Endothelial cell of umbilical vein (primary cell): ENCODE results near the gene OR5A2. TPM values are rescaled to one million over a fixed set of nuclear protein-coding genes. Genes with fewer than 3 reads are reported as not detected.

Experiments used
- BruUV-seq: library from RNA; stranded (reverse); fragments of 400-500 nt; replicated peaks from 2 replicates; lab custom pipeline; 2021; lab: Mats Ljungman, UMichigan
- CTCF ChIA-PET: fragments of 300-600, 350-600 bp; sonication (Branson Sonifier 250); formaldehyde crosslinking; loops from one replicate; lab custom pipeline; 2021; ENCODE audit warnings: antibody characterized with exemption, inconsistent platforms; lab: Charles Lee
- POLR2A ChIA-PET: fragments of 300-600, 350-600 bp; sonication (Branson Sonifier 250); formaldehyde crosslinking; loops from one replicate; lab custom pipeline; 2021; ENCODE audit warnings: antibody characterized with exemption, inconsistent platforms; lab: Charles Lee
- DNase-seq: peaks from one replicate; pipeline ENCODE4 v3.0.0-alpha.2; 2011; ENCODE audit warnings: low read depth, low spot score
- FAIRE-seq: peaks from 2 replicates; lab custom pipeline; 2011; peaks lifted over from hg19 to GRCh38; lab: Jason Lieb, UNC
- H2AFZ ChIP-seq: 2 replicates; pipeline ENCODE4 v1.6.0; 2012; ENCODE audit warnings: low read depth, low read length, control low read depth, inconsistent platforms
- H3K27ac ChIP-seq: 2 replicates; pipeline ENCODE4 v1.5.1; 2011; ENCODE audit warnings: low read depth, mild to moderate bottlenecking, control low read depth, low read length, moderate library complexity; ENCODE audit not compliant: insufficient read depth
- H3K27me3 ChIP-seq, 2 experiments: 2 replicates each; pipeline versions ENCODE4 v1.6.0 to v1.6.1; 2011; ENCODE audit warnings: low read length in 2 of 2, mixed read lengths in 1 of 2; ENCODE audit not compliant: control insufficient read depth in 2 of 2, insufficient read depth in 2 of 2
- H3K36me3 ChIP-seq, 2 experiments: 2 replicates in 1 of 2; 3 replicates in 1 of 2; pipeline ENCODE4 v1.5.1; 2011; ENCODE audit warnings: low read length in 2 of 2, mild to moderate bottlenecking in 1 of 2, moderate library complexity in 1 of 2; ENCODE audit not compliant: control insufficient read depth in 2 of 2, insufficient read depth in 2 of 2; ENCODE audit errors: extremely low read depth in 1 of 2
- H3K4me1 ChIP-seq: 3 replicates; pipeline ENCODE4 v1.5.1; 2011; ENCODE audit warnings: mild to moderate bottlenecking, low read length; ENCODE audit not compliant: control insufficient read depth, insufficient read depth; ENCODE audit errors: extremely low read depth
- H3K4me2 ChIP-seq: 2 replicates; pipeline ENCODE4 v1.6.1; 2011; ENCODE audit warnings: low read length, control low read depth, mixed read lengths; ENCODE audit not compliant: insufficient read depth
- H3K4me3 ChIP-seq, 3 experiments: fragments of 200-600 bp in 1 of 3; sonication (generic), shearing (Covaris generic) in 1 of 3; replicated peaks in 1 of 3; 2 replicates each; pipeline ENCODE4 v1.5.1; 2011 to 2016; ENCODE audit warnings: control low read depth in 3 of 3, low read length in 3 of 3, mild to moderate bottlenecking in 2 of 3, inconsistent platforms in 1 of 3, low read depth in 1 of 3, moderate library complexity in 1 of 3; ENCODE audit not compliant: insufficient read depth in 1 of 3
- H3K79me2 ChIP-seq: 2 replicates; pipeline ENCODE4 v1.6.0; 2012; ENCODE audit warnings: low read length, inconsistent platforms; ENCODE audit not compliant: control insufficient read depth, insufficient read depth
- H3K9ac ChIP-seq: replicated peaks from 2 replicates; pipeline ENCODE3; 2011; ENCODE audit warnings: low read length, control low read depth; ENCODE audit not compliant: insufficient read depth; ENCODE audit errors: extremely low read depth
- H3K9me1 ChIP-seq: replicated peaks from 3 replicates; pipeline ENCODE4 v1.6.0; 2011; ENCODE audit warnings: mild to moderate bottlenecking, low read length; ENCODE audit not compliant: control insufficient read depth, insufficient read depth; ENCODE audit errors: extremely low read depth
- H3K9me3 ChIP-seq: replicated peaks from 2 replicates; pipeline ENCODE4 v1.5.1; 2012; ENCODE audit warnings: low read length, inconsistent platforms; ENCODE audit not compliant: control insufficient read depth, insufficient read depth
- H4K20me1 ChIP-seq: replicated peaks from 2 replicates; pipeline ENCODE3; 2011; ENCODE audit warnings: mild to moderate bottlenecking, low read length; ENCODE audit not compliant: control insufficient read depth, insufficient read depth; ENCODE audit errors: extremely low read depth
- EZH2 ChIP-seq: IDR thresholded peaks from 2 replicates; pipeline ENCODE4 v1.6.1; 2012; ENCODE audit warnings: borderline replicate concordance, low read depth, mild to moderate bottlenecking, moderate library complexity, low read length, inconsistent platforms; ENCODE audit not compliant: severe bottlenecking
- FOS ChIP-seq: IDR thresholded peaks from 2 replicates; pipeline ENCODE4 v1.6.1; 2011; ENCODE audit warnings: mild to moderate bottlenecking, low read length, moderate library complexity, borderline replicate concordance; ENCODE audit not compliant: insufficient read depth
- GATA2 ChIP-seq: IDR thresholded peaks from 2 replicates; pipeline ENCODE4 v1.7.0; 2011; ENCODE audit warnings: low read depth, mild to moderate bottlenecking, moderate library complexity, mixed read lengths, low read length; ENCODE audit not compliant: insufficient read length, insufficient read depth
- JUN ChIP-seq: IDR thresholded peaks from 2 replicates; pipeline ENCODE4 v1.6.1; 2011; ENCODE audit warnings: borderline replicate concordance, low read depth; ENCODE audit not compliant: insufficient read length, insufficient read depth
- MYC ChIP-seq: IDR thresholded peaks from one replicate; pipeline ENCODE4 v1.6.1; 2011; ENCODE audit warnings: mild to moderate bottlenecking, low read depth, low read length
- POLR2A ChIP-seq: IDR thresholded peaks from 2 replicates; pipeline ENCODE4 v1.6.1; 2012; ENCODE audit warnings: low read depth, mild to moderate bottlenecking, control low read depth, low read length
- POLR2AphosphoS5 ChIP-seq: IDR thresholded peaks from 2 replicates; pipeline ENCODE4 v1.6.1; 2012; ENCODE audit warnings: low read depth, mild to moderate bottlenecking, control low read depth, low read length, moderate library complexity; ENCODE audit not compliant: insufficient read depth
- dilution Hi-C: fragments of 300-500 bp; cut with MboI; formaldehyde crosslinking; loops from one replicate; pipeline ENCODE4 v1.15.0; 2019; ENCODE audit warnings: low sequenced_read_pairs; ENCODE audit not compliant: extremely low pct_ligation_motif_present
- intact Hi-C: fragments of 100-400 bp; cut with micrococcal nuclease; formaldehyde crosslinking; loops from one replicate; pipeline ENCODE4 v1.10.0; 2022
- polyA plus RNA-seq, 4 experiments: library from polyadenylated mRNA; depleted of rRNA in 3 of 4; stranded (reverse) in 3 of 4; unstranded in 1 of 4; fragments of >200 nt; gene quantifications; 2 replicates each; pipeline versions ENCODE4 v1.2.1 to v1.2.3, GENCODE V29; 2011 to 2012; ENCODE audit warnings: missing spikeins in 1 of 4
- total RNA-seq: library from RNA; stranded (reverse); gene quantifications from 2 replicates; pipeline ENCODE4 v1.2.3, GENCODE V29; 2021
- TF ChIP-seq, protein P1 (sequence below): IDR thresholded peaks from 2 replicates; pipeline ENCODE4 v1.6.1; 2011; ENCODE audit not compliant: insufficient read depth, insufficient read length
- TF ChIP-seq, protein P2 (sequence below), 2 donors: IDR thresholded peaks; 1 replicate in 1 of 2; 2 replicates in 1 of 2; pipeline ENCODE4 v1.5.1; 2011; ENCODE audit warnings: low read length in 2 of 2, mild to moderate bottlenecking in 2 of 2, moderate library complexity in 2 of 2, control low read depth in 1 of 2, inconsistent platforms in 1 of 2, low read depth in 1 of 2; ENCODE audit not compliant: insufficient read depth in 1 of 2; ENCODE audit errors: extremely low read depth in 1 of 2

Gene OR5A2
- total and polyA plus RNA-seq, 2 donors (not counting 3 experiments of a cell fraction or from before 2014, with no cell fraction given), result not detected

DNA sequence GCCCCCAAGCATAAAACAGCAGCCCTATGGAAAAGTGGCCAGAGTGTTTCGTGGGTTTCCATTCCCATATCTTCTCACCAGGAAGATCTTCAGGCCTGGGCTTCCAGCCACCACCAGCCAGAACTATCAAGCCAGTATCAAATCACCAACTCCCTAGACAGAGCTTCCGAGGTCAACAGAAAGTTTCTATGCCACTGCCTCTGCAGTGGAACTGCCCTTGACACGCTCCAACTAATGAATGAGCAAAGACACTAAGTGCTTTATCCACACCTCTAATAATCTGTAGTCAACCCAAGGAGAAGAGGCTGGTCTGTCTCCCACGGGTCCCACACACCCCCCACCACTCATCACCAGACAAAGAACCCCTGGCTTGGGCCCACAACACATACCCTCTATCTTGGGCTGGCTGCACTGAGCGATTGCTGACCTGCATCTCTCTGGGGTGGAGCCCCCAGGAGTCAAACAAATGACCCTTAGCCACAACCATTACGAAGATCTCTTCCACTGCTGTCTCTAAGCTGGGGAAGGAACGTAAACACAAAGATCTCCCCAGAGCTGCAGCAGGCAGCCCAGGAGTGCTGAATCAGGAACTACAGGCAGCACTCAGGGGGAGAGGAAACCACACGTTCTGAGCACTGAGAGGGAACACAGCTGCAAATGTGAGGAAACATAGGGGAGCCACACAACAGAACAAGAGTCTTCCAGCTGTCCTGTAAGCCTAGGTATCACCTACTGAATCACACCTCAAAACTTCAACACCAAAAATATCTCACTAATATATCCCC is 57.8 kb downstream of the OR5A2 start:
- FAIRE-seq (no peak), DNase-seq (no peak)
- dilution Hi-C loops, result no loop called here
- intact Hi-C loops, result no loop called here
- CTCF ChIA-PET, result no interaction called here
- no peaks in the 10 kb centered on the region for H3K27me3 ChIP-seq
- H3K9me3 ChIP-seq, result no peaks in the 10 kb centered on the region
- H3K4me2 ChIP-seq, result no peak overlapping the region
- H3K36me3 ChIP-seq, result no peaks in the 10 kb centered on the region
- POLR2A ChIA-PET, result no interaction called here
- no peaks in the 10 kb centered on the region for H4K20me1 ChIP-seq
- H3K9ac ChIP-seq, result no peak overlapping the region
- H3K79me2 ChIP-seq, result no peaks in the 10 kb centered on the region
- no TSS peak for BruUV-seq
- no peak overlapping the region for H3K27ac ChIP-seq
- no peak overlapping the region for H2AFZ ChIP-seq
- H3K4me3 ChIP-seq, result no peak overlapping the region
- no peaks in the 10 kb centered on the region for H3K4me1 ChIP-seq
- TF ChIP-seq EZH2 (no peak), JUN (no peak), POLR2AphosphoS5 (no peak), POLR2A (no peak), MYC (no peak), FOS (no peak), GATA2 (no peak)
- TF ChIP-seq, protein P1, sequence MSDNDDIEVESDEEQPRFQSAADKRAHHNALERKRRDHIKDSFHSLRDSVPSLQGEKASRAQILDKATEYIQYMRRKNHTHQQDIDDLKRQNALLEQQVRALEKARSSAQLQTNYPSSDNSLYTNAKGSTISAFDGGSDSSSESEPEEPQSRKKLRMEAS, result no peak
- TF ChIP-seq, protein P2, sequence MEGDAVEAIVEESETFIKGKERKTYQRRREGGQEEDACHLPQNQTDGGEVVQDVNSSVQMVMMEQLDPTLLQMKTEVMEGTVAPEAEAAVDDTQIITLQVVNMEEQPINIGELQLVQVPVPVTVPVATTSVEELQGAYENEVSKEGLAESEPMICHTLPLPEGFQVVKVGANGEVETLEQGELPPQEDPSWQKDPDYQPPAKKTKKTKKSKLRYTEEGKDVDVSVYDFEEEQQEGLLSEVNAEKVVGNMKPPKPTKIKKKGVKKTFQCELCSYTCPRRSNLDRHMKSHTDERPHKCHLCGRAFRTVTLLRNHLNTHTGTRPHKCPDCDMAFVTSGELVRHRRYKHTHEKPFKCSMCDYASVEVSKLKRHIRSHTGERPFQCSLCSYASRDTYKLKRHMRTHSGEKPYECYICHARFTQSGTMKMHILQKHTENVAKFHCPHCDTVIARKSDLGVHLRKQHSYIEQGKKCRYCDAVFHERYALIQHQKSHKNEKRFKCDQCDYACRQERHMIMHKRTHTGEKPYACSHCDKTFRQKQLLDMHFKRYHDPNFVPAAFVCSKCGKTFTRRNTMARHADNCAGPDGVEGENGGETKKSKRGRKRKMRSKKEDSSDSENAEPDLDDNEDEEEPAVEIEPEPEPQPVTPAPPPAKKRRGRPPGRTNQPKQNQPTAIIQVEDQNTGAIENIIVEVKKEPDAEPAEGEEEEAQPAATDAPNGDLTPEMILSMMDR (IDR thresholded peaks at IDR 0.05; ENCODE audit: extremely low read depth in 1 of 2, insufficient read depth in 1 of 2, low read depth in 1 of 2, low read length in 2 of 2), result no peak
- H3K9me1 ChIP-seq, result no peaks in the 10 kb centered on the region

Other genes starting within 250 kb of the OR5A2 start
- gene MPEG1, start 213.5 kb downstream of the OR5A2 start, total RNA-seq, result not detected in 2 replicates
- not detected in 2 replicates for gene MPEG1, start 213.5 kb downstream of the OR5A2 start, polyA plus RNA-seq
- not detected in 2 replicates for gene OR5AN1, start 67.5 kb downstream of the OR5A2 start, total RNA-seq
- gene OR5AN1, start 67.5 kb downstream of the OR5A2 start, polyA plus RNA-seq, result not detected in 2 replicates
- not detected in 2 replicates for gene OR5A1, start 10.1 kb upstream of the OR5A2 start, total RNA-seq
- gene OR5A1, start 10.1 kb upstream of the OR5A2 start, polyA plus RNA-seq, result not detected in 2 replicates
- not detected in 2 replicates for gene OR4D6, start 30.5 kb upstream of the OR5A2 start, total RNA-seq
- not detected in 2 replicates for gene OR4D6, start 30.5 kb upstream of the OR5A2 start, polyA plus RNA-seq
- not detected in 2 replicates for gene OR4D10, start 46.9 kb upstream of the OR5A2 start, total RNA-seq
- not detected in 2 replicates for gene OR4D10, start 46.9 kb upstream of the OR5A2 start, polyA plus RNA-seq
- not detected in 2 replicates for gene OR4D11, start 77.2 kb upstream of the OR5A2 start, total RNA-seq
- not detected in 2 replicates for gene OR4D11, start 77.2 kb upstream of the OR5A2 start, polyA plus RNA-seq
- not detected in 2 replicates for gene OR4D9, start 85.1 kb upstream of the OR5A2 start, total RNA-seq
- gene OR4D9, start 85.1 kb upstream of the OR5A2 start, polyA plus RNA-seq, result not detected in 2 replicates
- gene OSBP, start 189.4 kb upstream of the OR5A2 start, total RNA-seq, result 37.5 and 37.9 TPM in 2 replicates
- 10.9 and 14.2 TPM in 2 replicates for gene OSBP, start 189.4 kb upstream of the OR5A2 start, polyA plus RNA-seq
- 33.1 and 38.8 TPM in 2 replicates for gene PATL1, start 242.6 kb upstream of the OR5A2 start, total RNA-seq
- 33.7 TPM in 2 replicates for gene PATL1, start 242.6 kb upstream of the OR5A2 start, polyA plus RNA-seq